HepG2 (cell line): Measurements from ENCODE around the gene ACSL3. TPM values are rescaled to one million over a fixed set of nuclear protein-coding genes. Genes with fewer than 3 reads are reported as not detected.

Source experiments
- KAT8 ChIP-seq: IDR thresholded peaks from 2 replicates; pipeline ENCODE4 v1.6.1; 2016; ENCODE audit warnings: missing genetic modification reagents, missing compliant biosample characterization
- MATR3 ChIP-seq: sonication (generic); formaldehyde crosslinking; IDR thresholded peaks from 2 replicates; pipeline ENCODE4 v1.4.0; 2020; ENCODE audit warnings: missing genetic modification reagents
- NKX3-1 ChIP-seq: sonication (generic); formaldehyde crosslinking; IDR thresholded peaks from 2 replicates; pipeline ENCODE4 v1.5.0; 2020; ENCODE audit warnings: missing genetic modification reagents
- RAD21 ChIP-seq: fragments of 450-650 bp; formaldehyde crosslinking; IDR thresholded peaks from 2 replicates; pipeline ENCODE4 v1.5.0; 2020; ENCODE audit warnings: mild to moderate bottlenecking
- RBAK ChIP-seq: sonication (generic); formaldehyde crosslinking; IDR thresholded peaks from 2 replicates; pipeline ENCODE4 v1.5.1; 2020; ENCODE audit warnings: mild to moderate bottlenecking, missing genetic modification reagents
- RORA ChIP-seq: sonication (generic); formaldehyde crosslinking; IDR thresholded peaks from 2 replicates; pipeline ENCODE4 v1.5.0; 2020; ENCODE audit warnings: mild to moderate bottlenecking, missing genetic modification reagents, moderate library complexity
- SMARCE1 ChIP-seq: fragments of 450-650 bp; IDR thresholded peaks from 2 replicates; pipeline ENCODE4 v1.6.1; 2017; ENCODE audit warnings: borderline replicate concordance
- SNAI1 ChIP-seq: sonication (generic); formaldehyde crosslinking; IDR thresholded peaks from 2 replicates; pipeline ENCODE4 v1.5.0; 2020; ENCODE audit warnings: mild to moderate bottlenecking, missing genetic modification reagents, borderline replicate concordance
- SOX13 ChIP-seq, 3 experiments: fragments of 450-650 bp in 1 of 3; sonication (generic) in 1 of 3; formaldehyde crosslinking in 1 of 3; IDR thresholded peaks in 2 of 3; conservative IDR thresholded peaks in 1 of 3; 2 replicates each; pipeline versions ENCODE4 v1.5.0 to v1.6.1; 2016 to 2020; ENCODE audit warnings: antibody characterized with exemption in 1 of 3, mild to moderate bottlenecking in 1 of 3, missing compliant biosample characterization in 1 of 3, missing genetic modification reagents in 1 of 3, moderate library complexity in 1 of 3
- STAG1 ChIP-seq: sonication (generic); formaldehyde crosslinking; IDR thresholded peaks from 2 replicates; pipeline ENCODE4 v1.4.0; 2020; ENCODE audit warnings: missing genetic modification reagents
- TEAD3 ChIP-seq: optimal IDR thresholded peaks from 2 replicates; pipeline ENCODE3; 2016; ENCODE audit warnings: borderline replicate concordance
- THAP11 ChIP-seq: IDR thresholded peaks from 2 replicates; pipeline ENCODE4 v1.6.1; 2016; ENCODE audit warnings: missing biosample characterization, missing genetic modification reagents
- ZBTB7A ChIP-seq: sonication (generic); formaldehyde crosslinking; IDR thresholded peaks from 2 replicates; pipeline ENCODE4 v1.8.0; 2022; ENCODE audit warnings: mild to moderate bottlenecking, missing genetic modification reagents
- ZFP36L1 ChIP-seq: sonication (generic); formaldehyde crosslinking; IDR thresholded peaks from 2 replicates; pipeline ENCODE4 v1.8.0; 2022; ENCODE audit warnings: mild to moderate bottlenecking, missing genetic modification reagents, moderate library complexity
- ZMYM4 ChIP-seq: sonication (generic); formaldehyde crosslinking; IDR thresholded peaks from 2 replicates; pipeline ENCODE4 v1.8.1; 2023; ENCODE audit warnings: mild to moderate bottlenecking, missing genetic modification reagents
- polyA plus RNA-seq, 8 experiments: library from polyadenylated mRNA; depleted of rRNA in 3 of 8; stranded (reverse) in 7 of 8; unstranded in 1 of 8; fragments of >200 nt; fragmentation: Illumina TruSeq in 4 of 8; extraction: Trizol in 4 of 8; gene quantifications; 2 replicates each; pipeline versions ENCODE4 v1.2.1 to v1.2.3, GENCODE V29; 2011 to 2016; ENCODE audit warnings: low read depth in 4 of 8, missing spikeins in 1 of 8, mixed read lengths in 1 of 8; ENCODE audit not compliant: insufficient read depth in 1 of 8
- total RNA-seq, 5 experiments: library from RNA; depleted of rRNA; stranded (reverse); fragments of >200 nt; fragmentation: Illumina TruSeq; extraction: Trizol; gene quantifications; 2 replicates each; pipeline ENCODE4 v1.2.3, GENCODE V29; 2016; ENCODE audit warnings: low read depth in 1 of 5
- TF ChIP-seq, protein P1 (sequence below): IDR thresholded peaks from 2 replicates; pipeline ENCODE4 v1.6.1; 2016; ENCODE audit warnings: low read depth, missing genetic modification reagents, missing compliant biosample characterization
- TF ChIP-seq, protein P2 (sequence below), 2 experiments: fragments of 450-650 bp in 1 of 2; sonication (generic) in 1 of 2; formaldehyde crosslinking; IDR thresholded peaks; 2 replicates each; pipeline versions ENCODE4 v1.5.0 to v1.8.0; 2020 to 2022; ENCODE audit warnings: mild to moderate bottlenecking in 1 of 2, missing genetic modification reagents in 1 of 2
- TF ChIP-seq, protein P3 (sequence below): sonication (generic); formaldehyde crosslinking; IDR thresholded peaks from 2 replicates; pipeline ENCODE4 v1.5.1; 2020; ENCODE audit warnings: missing genetic modification reagents, mild to moderate bottlenecking, borderline replicate concordance
- TF ChIP-seq, protein P4 (sequence below): sonication (generic); formaldehyde crosslinking; IDR thresholded peaks from 2 replicates; pipeline ENCODE4 v1.5.0; 2020; ENCODE audit warnings: missing genetic modification reagents, mild to moderate bottlenecking, borderline replicate concordance

ACSL3 gene
- total and polyA plus RNA-seq, 2 of the 13 experiments (the other 11 are each of a cell fraction or from before 2014, with no cell fraction given), result 305 to 365 TPM

DNA sequence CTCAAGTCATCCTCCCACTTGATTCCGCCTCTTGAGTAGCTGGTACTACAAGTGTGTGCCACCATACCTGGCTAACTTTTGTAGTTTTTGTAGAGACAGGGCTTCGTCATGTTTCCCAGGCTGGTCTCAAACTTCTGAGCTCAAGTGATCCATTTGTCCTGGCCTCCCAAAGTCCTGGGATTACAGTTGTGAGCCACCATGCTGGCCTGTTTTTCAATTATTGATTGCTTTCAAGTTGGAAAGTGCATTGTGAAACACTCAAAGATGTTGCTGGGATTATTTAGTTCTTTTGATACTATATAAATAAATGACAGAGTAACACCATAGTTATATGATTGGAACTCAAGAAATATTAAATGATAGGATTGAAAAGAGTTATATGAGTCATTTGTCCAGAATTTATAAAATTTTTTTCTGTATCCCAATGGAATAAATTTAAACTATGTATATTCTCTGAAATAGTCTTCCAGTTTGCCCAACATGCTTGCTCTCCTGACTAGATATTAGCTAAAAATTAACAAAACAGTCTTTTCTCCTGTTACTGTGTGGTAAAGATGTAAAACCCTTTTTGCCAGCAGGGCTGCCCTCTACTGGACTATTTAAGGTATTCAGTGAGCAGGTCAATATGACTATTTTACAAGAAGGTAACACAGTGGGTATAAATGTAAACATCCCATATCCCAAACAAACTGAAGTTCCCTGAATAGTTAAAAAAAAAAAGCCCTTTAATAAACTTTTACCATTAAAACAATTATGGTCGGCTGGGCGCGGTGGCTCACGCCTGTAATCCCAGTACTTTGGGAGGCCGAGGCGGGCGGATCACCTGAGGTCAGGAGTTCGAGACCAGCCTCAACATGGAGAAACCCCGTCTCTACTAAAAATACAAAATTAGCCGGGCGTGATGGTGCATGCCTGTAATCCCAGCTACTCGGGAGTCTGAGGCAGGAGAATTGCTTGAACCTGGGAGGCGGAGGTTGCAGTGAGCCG is 42.7 kb downstream of the ACSL3 start (continued):
- TF ChIP-seq, protein P1, sequence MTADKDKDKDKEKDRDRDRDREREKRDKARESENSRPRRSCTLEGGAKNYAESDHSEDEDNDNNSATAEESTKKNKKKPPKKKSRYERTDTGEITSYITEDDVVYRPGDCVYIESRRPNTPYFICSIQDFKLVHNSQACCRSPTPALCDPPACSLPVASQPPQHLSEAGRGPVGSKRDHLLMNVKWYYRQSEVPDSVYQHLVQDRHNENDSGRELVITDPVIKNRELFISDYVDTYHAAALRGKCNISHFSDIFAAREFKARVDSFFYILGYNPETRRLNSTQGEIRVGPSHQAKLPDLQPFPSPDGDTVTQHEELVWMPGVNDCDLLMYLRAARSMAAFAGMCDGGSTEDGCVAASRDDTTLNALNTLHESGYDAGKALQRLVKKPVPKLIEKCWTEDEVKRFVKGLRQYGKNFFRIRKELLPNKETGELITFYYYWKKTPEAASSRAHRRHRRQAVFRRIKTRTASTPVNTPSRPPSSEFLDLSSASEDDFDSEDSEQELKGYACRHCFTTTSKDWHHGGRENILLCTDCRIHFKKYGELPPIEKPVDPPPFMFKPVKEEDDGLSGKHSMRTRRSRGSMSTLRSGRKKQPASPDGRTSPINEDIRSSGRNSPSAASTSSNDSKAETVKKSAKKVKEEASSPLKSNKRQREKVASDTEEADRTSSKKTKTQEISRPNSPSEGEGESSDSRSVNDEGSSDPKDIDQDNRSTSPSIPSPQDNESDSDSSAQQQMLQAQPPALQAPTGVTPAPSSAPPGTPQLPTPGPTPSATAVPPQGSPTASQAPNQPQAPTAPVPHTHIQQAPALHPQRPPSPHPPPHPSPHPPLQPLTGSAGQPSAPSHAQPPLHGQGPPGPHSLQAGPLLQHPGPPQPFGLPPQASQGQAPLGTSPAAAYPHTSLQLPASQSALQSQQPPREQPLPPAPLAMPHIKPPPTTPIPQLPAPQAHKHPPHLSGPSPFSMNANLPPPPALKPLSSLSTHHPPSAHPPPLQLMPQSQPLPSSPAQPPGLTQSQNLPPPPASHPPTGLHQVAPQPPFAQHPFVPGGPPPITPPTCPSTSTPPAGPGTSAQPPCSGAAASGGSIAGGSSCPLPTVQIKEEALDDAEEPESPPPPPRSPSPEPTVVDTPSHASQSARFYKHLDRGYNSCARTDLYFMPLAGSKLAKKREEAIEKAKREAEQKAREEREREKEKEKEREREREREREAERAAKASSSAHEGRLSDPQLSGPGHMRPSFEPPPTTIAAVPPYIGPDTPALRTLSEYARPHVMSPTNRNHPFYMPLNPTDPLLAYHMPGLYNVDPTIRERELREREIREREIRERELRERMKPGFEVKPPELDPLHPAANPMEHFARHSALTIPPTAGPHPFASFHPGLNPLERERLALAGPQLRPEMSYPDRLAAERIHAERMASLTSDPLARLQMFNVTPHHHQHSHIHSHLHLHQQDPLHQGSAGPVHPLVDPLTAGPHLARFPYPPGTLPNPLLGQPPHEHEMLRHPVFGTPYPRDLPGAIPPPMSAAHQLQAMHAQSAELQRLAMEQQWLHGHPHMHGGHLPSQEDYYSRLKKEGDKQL (CRISPR knock-in tag), result no peak
- peak; percentile 95 for TF ChIP-seq STAG1
- TF ChIP-seq, protein P2, sequence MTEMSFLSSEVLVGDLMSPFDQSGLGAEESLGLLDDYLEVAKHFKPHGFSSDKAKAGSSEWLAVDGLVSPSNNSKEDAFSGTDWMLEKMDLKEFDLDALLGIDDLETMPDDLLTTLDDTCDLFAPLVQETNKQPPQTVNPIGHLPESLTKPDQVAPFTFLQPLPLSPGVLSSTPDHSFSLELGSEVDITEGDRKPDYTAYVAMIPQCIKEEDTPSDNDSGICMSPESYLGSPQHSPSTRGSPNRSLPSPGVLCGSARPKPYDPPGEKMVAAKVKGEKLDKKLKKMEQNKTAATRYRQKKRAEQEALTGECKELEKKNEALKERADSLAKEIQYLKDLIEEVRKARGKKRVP (CRISPR knock-in tag; IDR thresholded peaks at IDR 0.05), result peak in 1 of 2 experiments; percentile 25; a peak in 1 of 4 replicates
- TF ChIP-seq ZBTB7A, result no peak
- no peak; the same call in 1 of the 2 replicates for TF ChIP-seq THAP11 (CRISPR knock-in tag)
- TF ChIP-seq RBAK (CRISPR knock-in tag), result no peak
- TF ChIP-seq SNAI1, result no peak
- no peak for TF ChIP-seq SMARCE1
- no peak for TF ChIP-seq SOX13 (IDR thresholded peaks at IDR 0.05)
- TF ChIP-seq SOX13 (CRISPR knock-in tag; conservative IDR thresholded peaks at IDR 0.05 in 1 of 2, IDR thresholded peaks at IDR 0.05 in 1 of 2), result peak in 1 of 2 experiments; percentile 41; a peak in 1 of 4 replicates
- TF ChIP-seq NKX3-1 (CRISPR knock-in tag), result 0 out of 2 replicates have a peak, but pooled peaks have one; percentile 31
- peak; percentile 56; the same call in 1 of the 2 replicates for TF ChIP-seq KAT8 (CRISPR knock-in tag)
- TF ChIP-seq RORA (CRISPR knock-in tag), result no peak
- no peak; the same call in 1 of the 2 replicates for TF ChIP-seq ZFP36L1 (CRISPR knock-in tag)
- TF ChIP-seq MATR3, result no peak
- peak; percentile 19 for TF ChIP-seq TEAD3 (CRISPR knock-in tag)
- TF ChIP-seq, protein P3, sequence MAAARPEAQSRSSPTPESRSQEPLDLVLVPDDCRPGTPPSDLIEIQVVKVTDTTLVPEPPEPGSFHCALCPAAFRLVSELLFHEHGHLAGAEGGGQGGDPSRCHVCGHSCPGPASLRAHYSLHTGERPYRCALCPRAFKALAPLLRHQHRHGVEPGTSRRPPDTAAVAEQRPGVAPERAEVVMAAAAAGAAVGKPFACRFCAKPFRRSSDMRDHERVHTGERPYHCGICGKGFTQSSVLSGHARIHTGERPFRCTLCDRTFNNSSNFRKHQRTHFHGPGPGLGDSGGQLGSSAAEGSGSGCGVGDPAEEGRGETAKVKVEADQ (CRISPR knock-in tag), result no peak
- TF ChIP-seq ZMYM4, result peak; percentile 55; the same call in 1 of the 2 replicates
- TF ChIP-seq RAD21 (CRISPR knock-in tag), result peak; percentile 89
- TF ChIP-seq, protein P4, sequence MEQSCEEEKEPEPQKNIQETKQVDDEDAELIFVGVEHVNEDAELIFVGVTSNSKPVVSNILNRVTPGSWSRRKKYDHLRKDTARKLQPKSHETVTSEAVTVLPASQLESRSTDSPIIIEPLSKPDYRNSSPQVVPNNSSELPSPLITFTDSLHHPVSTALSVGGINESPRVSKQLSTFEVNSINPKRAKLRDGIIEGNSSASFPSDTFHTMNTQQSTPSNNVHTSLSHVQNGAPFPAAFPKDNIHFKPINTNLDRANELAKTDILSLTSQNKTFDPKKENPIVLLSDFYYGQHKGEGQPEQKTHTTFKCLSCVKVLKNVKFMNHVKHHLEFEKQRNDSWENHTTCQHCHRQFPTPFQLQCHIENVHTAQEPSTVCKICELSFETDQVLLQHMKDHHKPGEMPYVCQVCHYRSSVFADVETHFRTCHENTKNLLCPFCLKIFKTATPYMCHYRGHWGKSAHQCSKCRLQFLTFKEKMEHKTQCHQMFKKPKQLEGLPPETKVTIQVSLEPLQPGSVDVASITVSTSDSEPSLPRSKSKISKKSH, result no peak
